ENCODE data around the gene MROH9.

MROH9 gene

DNA sequence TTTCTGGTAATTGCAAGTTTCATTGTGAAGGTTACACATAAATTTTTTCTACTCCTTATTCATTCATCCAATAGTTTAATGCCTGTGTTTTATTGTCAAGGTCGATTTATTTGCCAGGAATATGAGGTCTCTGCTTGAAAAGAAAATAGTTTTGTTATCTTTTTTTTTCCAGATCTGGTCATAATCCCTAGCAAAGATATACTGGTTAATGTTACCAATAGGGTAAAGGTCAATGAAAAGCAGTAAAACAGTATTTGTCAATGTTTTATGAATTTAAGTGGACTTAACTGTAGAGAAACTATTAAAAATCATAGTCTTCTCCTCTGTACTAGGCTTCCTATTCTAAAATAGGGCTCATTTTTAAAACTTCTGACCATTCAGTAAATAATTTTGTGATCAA lies 147.3 kb downstream of the MROH9 start:
- no peak for DNase-seq (ENCODE audit: low spot score)

DNA sequence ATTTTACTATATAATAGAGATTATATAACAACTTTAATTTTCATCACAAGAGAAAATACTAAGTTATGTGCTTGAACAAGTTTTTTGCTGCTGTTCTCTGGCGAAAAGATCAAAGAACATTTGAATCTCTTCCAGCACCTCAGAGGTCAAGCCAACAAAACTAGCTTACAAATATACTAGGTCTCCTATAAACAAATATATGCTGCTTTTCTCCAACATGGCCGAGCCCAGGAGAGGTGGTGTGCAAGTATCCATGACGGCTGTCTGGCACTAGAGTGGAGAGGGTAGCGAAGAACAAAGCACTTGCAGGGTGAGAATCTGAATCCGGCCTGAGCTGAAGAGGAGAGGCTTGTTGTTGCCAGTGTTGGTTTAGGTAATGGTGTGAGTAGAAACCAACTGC lies 147.9 kb downstream of the MROH9 start:
- no peak for DNase-seq (ENCODE audit: low spot score)

GRCh38 chr1:171084091-171084490 lies 148.8 kb downstream of the MROH9 start:
- DNase-seq (ENCODE audit: low spot score) = no peak

GRCh38 chr1:171084870-171085269 lies 149.5 kb downstream of the MROH9 start:
- DNase-seq (ENCODE audit: low spot score) = no peak

DNA sequence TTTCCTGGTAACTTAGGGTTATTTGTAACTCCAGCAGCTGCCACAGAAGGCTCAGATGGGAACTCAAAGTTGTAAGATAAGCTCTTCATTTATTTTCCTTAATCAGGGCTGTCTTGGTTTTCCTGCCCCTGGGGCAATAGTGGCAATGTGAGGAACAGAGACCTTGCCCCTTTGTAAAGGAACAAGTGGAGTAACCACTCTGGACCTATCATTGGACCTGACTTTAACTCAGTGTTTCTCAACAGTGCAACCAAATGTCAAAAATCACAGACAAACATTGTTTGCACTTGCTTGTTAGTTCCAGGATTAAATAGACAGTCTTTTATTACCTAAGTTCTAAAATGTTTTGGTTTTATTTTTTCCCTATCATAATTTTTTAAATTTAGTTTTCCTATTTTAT lies 152.6 kb downstream of the MROH9 start:
- no peak for DNase-seq (ENCODE audit: low spot score)

DNA sequence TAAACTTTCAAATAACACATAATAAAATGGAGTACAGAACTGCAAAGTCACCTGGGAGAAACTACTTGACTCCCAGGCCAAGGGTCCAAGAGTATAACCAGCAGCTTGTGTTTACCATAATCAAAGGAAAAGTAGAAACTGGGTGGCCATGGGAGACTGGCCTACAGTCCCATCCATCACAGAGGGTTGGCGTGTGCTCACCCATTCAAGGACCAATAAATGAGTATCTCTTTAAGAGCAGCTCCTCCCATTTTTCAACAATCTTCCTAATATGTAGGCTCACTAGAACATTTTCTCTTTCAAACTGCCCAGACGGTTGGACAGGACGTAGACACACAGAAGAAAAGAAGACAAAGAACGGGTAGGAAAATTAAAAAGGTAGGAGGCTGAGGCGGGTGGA lies 155.3 kb downstream of the MROH9 start, which contains the start of gene FMO3:
Gene FMO3, plus strand, starts transcription at position 302 of the 400 bp plus-strand sequence. CDS start 1,754 bp downstream, outside the sequence.
- no peak for DNase-seq (ENCODE audit: low spot score)

DNA sequence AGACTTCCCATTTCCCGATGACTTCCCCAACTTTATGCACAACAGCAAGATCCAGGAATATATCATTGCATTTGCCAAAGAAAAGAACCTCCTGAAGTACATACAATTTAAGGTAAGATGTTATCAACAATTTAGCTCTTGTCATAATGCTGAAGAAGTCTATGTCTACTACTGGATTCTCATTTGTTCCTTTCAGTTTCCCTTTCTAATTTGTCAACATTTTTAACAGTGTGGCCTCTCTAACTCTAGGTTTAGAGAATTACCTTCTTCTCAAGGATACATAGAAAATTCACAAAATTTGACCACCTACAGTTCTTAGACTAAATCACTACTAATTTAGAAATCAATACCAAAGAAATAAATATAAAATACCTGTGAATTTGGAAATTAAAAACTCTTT lies 168.5 kb downstream of the MROH9 start:
- no peak for DNase-seq (ENCODE audit: low spot score)

DNA sequence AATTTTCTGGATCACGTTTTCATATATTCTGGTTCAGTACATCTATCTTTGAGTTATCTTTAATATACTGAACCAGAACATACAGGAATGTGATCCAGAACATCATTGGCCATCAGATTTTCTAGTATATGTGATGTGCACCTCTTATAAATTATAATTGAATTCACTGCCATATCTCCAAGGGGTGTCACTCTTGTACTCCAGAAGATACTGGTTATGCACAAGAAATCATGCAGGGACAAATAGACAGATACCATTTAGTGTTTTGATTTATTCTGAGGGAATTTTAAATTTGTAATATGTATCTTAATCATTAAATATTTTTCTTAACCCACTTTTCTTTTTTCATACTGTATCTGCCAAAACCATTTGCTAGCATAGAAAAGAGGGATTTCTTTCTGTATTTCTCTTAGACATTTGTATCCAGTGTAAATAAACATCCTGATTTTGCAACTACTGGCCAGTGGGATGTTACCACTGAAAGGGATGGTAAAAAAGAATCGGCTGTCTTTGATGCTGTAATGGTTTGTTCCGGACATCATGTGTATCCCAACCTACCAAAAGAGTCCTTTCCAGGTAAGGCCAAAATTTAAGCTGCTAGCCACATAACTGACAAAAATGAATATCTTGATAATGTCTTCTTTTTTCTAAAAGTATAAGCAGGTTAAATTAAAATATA lies 172.1 kb downstream of the MROH9 start:
- no peak for DNase-seq (ENCODE audit: low spot score)

GRCh38 chr1:171107969-171108368 lies 172.6 kb downstream of the MROH9 start:
- DNase-seq (ENCODE audit: low spot score) = no peak

- no peak for DNase-seq (ENCODE audit: low spot score)
Observed at GRCh38 chr1:171109966-171110365, 174.6 kb downstream of the MROH9 start.

- DNase-seq (ENCODE audit: low spot score) = no peak
Observed at GRCh38 chr1:171110621-171111326, 175.4 kb downstream of the MROH9 start.

GRCh38 chr1:171112119-171112518 lies 176.8 kb downstream of the MROH9 start:
- DNase-seq (ENCODE audit: low spot score) = no peak

- no peak for DNase-seq (ENCODE audit: low spot score)
Observed at GRCh38 chr1:171113382-171113781, 178.0 kb downstream of the MROH9 start.
